ENCODE measurements around the gene LIN28B. TPM values are rescaled to one million over a fixed set of nuclear protein-coding genes. Genes with fewer than 3 reads are reported as not detected.

The LIN28B gene
- total RNA-seq: not detected

GRCh38 chr6:104956731-104957294 is at the start of gene LIN28B:
LIN28B (plus strand) TSS chr6:104957107; CDS start chr6:104957251, 144 bp downstream.
- DNase-seq (ENCODE audit: low spot score) (no peak), ATAC-seq (ENCODE audit: low FRiP score) (no peak)
- no peak for TF ChIP-seq CTCF (IDR thresholded peaks at IDR 0.05)

- ATAC-seq (ENCODE audit: low FRiP score) (no peak), DNase-seq (ENCODE audit: low spot score) (no peak)
- no peak for TF ChIP-seq CTCF (IDR thresholded peaks at IDR 0.05)
Observed at GRCh38 chr6:104908031-104908887, 48.6 kb upstream of the LIN28B start.

- no peak for ATAC-seq (ENCODE audit: low FRiP score)
- DNase-seq (ENCODE audit: low spot score): no peak
- no peak for TF ChIP-seq CTCF (IDR thresholded peaks at IDR 0.05)
Observed at GRCh38 chr6:104908888-104909525, 47.9 kb upstream of the LIN28B start.

GRCh38 chr6:104921896-104922295 is 35.0 kb upstream of the LIN28B start:
- no peak for DNase-seq (ENCODE audit: low spot score)
- no peak for ATAC-seq (ENCODE audit: low FRiP score)
- no peak for TF ChIP-seq CTCF (IDR thresholded peaks at IDR 0.05)

GRCh38 chr6:104928141-104928540 is 28.8 kb upstream of the LIN28B start:
- no peak for ATAC-seq (ENCODE audit: low FRiP score)
- TF ChIP-seq CTCF (IDR thresholded peaks at IDR 0.05): no peak
- no peak for DNase-seq (ENCODE audit: low spot score)

GRCh38 chr6:104929353-104929752 is 27.6 kb upstream of the LIN28B start:
- DNase-seq (ENCODE audit: low spot score) (no peak), ATAC-seq (ENCODE audit: low FRiP score) (no peak)
- TF ChIP-seq CTCF (IDR thresholded peaks at IDR 0.05): no peak
